ENCODE results near the gene DAPK1.
"Not testable (repeated sequence)": the region's sequence is repeated elsewhere in the genome, so short reads cannot be mapped to it uniquely, and the experiment has no call there.

The DAPK1 gene

DNA sequence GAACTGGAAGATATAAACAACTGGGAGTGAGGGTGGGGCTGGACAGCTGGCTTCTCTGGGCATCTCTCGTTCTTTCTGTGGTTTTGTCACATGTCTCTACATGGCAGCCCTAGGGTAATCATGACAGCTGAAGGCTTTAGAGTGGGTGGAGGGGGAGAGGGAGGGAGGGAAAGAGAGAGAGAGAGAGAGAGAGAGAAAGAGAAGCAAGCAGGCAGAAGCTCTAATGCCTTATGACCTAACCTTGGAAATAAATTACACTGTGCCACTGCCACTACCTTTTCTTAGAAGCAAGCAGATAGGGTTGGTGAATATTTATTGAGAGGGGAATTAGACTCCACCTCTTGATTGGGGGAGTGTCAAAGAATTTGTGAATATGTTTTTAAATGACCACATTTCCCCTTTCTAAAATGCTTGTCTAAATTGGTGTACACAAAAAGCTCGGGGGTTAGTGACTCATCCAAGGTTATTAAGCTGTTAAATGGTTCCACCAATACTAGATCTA lies 2.6 kb upstream of the DAPK1 start:
- H3K4me3 ChIP-seq: no peak overlapping the region

DNA sequence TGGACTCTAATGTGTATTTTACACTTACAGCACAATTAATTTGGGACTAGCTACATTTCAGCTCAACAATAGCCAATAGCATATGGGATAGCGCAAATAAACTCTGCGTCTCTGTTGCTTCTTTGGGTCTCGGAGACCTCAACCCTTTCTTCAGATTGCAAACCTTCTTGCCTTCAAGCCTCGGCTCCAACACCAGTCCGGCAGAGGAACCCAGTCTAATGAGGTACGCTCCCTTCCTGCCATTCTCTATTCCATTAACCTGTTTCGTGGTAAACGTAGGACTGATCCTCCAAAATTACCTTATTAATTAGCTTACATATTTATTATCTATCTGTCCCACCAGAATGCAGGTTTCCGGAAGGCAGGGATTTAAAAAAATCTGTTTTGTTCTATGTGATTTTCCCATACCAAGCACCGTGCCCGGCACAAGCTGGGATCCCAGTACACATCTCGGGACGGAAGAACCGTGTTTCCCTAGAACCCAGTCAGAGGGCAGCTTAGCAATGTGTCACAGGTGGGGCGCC lies 525 bp upstream of the DAPK1 start:
- Histone ChIP-seq H3K27ac (peak overlapping the region in 3 of 11 experiments; percentile 66 to 79 (median 77); a peak in 5 of 22 replicates), H3K9ac (peak overlapping the region in 5 of 11 experiments; percentile 50 to 93 (median 69); a peak in 8 of 22 replicates), H3K4me1 (peaks cover 31 to 78% (median 51%) of the 10 kb centered on the region in 10 experiments), H3K4me2 (peak overlapping the region; percentile 82 to 95 (median 87)), H3K4me3 (peak overlapping the region; percentile 49 to 70 (median 58)), H4K20me1 (peaks cover 0 to 10% (median 0%) of the 10 kb centered on the region in 11 experiments; a peak in 1 of 22 replicates), H3K27me3 (peaks cover 15 to 59% (median 47%) of the 10 kb centered on the region in 11 experiments; a peak in 21 of 22 replicates), H3K9me3 (replicated peaks in 1 of 11) (peaks cover 0 to 21% (median 18%) of the 10 kb centered on the region in 11 experiments; a peak in 17 of 22 replicates), H3K36me3 (no peaks in the 10 kb centered on the region)
- TF ChIP-seq Cebpa-rat (IDR thresholded peaks at IDR 0.05): no peak

More for the DNA sequence above, 2.6 kb upstream of the DAPK1 start:
- Histone ChIP-seq H3K36me3 (no peaks in the 10 kb centered on the region), H3K9me3 (replicated peaks in 1 of 11) (peaks cover 0 to 21% (median 18%) of the 10 kb centered on the region in 11 experiments; a peak in 17 of 22 replicates), H3K4me2 (peak overlapping the region; percentile 12 to 95 (median 60); a peak in 19 of 22 replicates), H3K27me3 (peaks cover 15 to 40% (median 39%) of the 10 kb centered on the region in 11 experiments; a peak in 21 of 22 replicates), H3K4me1 (peaks cover 31 to 72% (median 46%) of the 10 kb centered on the region in 10 experiments), H3K9ac (no peak overlapping the region), H3K27ac (peak overlapping the region in 3 of 11 experiments; percentile 53 to 60 (median 55); a peak in 6 of 22 replicates), H4K20me1 (peaks cover 0 to 10% (median 0%) of the 10 kb centered on the region in 11 experiments; a peak in 1 of 22 replicates)
- no peak for TF ChIP-seq Cebpa-rat (IDR thresholded peaks at IDR 0.05)

GRCh38 chr9:87498046-87498810 lies 561 bp downstream of the DAPK1 start:
- peak overlapping the region in 10 of 11 experiments; percentile 25 to 93 (median 46); a peak in 16 of 22 replicates for H3K9ac ChIP-seq
- peak overlapping the region; percentile 49 to 70 (median 58) for H3K4me3 ChIP-seq
- peak overlapping the region in 4 of 11 experiments; percentile 23 to 79 (median 72); a peak in 7 of 22 replicates for H3K27ac ChIP-seq
- H4K20me1 ChIP-seq: peaks cover 0 to 10% (median 0%) of the 10 kb centered on the region in 11 experiments; a peak in 1 of 22 replicates
- peaks cover 31 to 85% (median 55%) of the 10 kb centered on the region in 10 experiments for H3K4me1 ChIP-seq
- H3K4me2 ChIP-seq: peak overlapping the region; percentile 82 to 95 (median 87)
- no peaks in the 10 kb centered on the region for H3K36me3 ChIP-seq
- peaks cover 15 to 63% (median 47%) of the 10 kb centered on the region in 11 experiments; a peak in 21 of 22 replicates for H3K27me3 ChIP-seq
- peaks cover 0 to 21% (median 18%) of the 10 kb centered on the region in 11 experiments; a peak in 17 of 22 replicates for H3K9me3 ChIP-seq (replicated peaks in 1 of 11)
- TF ChIP-seq Cebpa-rat (IDR thresholded peaks at IDR 0.05): no peak

DNA sequence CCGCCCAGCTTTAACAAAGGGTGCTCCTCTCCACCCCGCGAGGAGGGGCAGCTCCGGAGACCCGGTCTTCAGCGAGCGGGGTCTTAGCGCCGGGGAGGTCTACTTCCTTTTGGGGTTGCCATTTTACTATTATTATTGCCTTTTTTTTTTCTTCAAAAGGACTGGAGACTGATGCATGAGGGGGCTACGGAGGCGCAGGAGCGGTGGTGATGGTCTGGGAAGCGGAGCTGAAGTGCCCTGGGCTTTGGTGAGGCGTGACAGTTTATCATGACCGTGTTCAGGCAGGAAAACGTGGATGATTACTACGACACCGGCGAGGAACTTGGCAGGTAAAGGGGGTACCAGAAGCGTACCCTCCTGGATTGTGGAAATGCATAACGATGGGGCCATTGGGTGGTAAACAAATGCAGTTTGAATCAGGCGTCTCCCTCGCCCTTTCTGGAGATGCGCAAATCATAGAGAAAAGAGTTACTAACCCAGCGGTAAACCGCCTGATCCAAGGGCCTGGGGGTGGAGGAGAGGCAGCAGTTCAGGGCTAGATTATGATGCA lies 1.2 kb downstream of the DAPK1 start:
- H3K36me3 ChIP-seq: no peaks in the 10 kb centered on the region
- H3K9ac ChIP-seq: peak overlapping the region in 4 of 11 experiments; percentile 26 to 93 (median 77); a peak in 7 of 22 replicates
- TF ChIP-seq Cebpa-rat (IDR thresholded peaks at IDR 0.05): no peak
- peak overlapping the region in 3 of 11 experiments; percentile 66 to 79 (median 77); a peak in 6 of 22 replicates for H3K27ac ChIP-seq
- peaks cover 0 to 21% (median 18%) of the 10 kb centered on the region in 11 experiments; a peak in 17 of 22 replicates for H3K9me3 ChIP-seq (replicated peaks in 1 of 11)
- H3K4me2 ChIP-seq: peak overlapping the region; percentile 82 to 95 (median 87); a peak in 21 of 22 replicates
- H3K27me3 ChIP-seq: peaks cover 15 to 63% (median 47%) of the 10 kb centered on the region in 11 experiments; a peak in 21 of 22 replicates
- peaks cover 35 to 91% (median 57%) of the 10 kb centered on the region in 10 experiments for H3K4me1 ChIP-seq
- peak overlapping the region; percentile 49 to 70 (median 58); a peak in 19 of 20 replicates for H3K4me3 ChIP-seq
- H4K20me1 ChIP-seq: peaks cover 0 to 10% (median 0%) of the 10 kb centered on the region in 11 experiments; a peak in 1 of 22 replicates

- no peak for TF ChIP-seq Cebpa-rat (IDR thresholded peaks at IDR 0.05)
- Histone ChIP-seq H3K9me3 (replicated peaks in 1 of 11) (peaks cover 0 to 21% (median 18%) of the 10 kb centered on the region in 11 experiments; a peak in 17 of 22 replicates), H3K4me3 (peak overlapping the region in 3 of 10 experiments; percentile 65 to 70 (median 67); a peak in 6 of 20 replicates), H3K27ac (no peak overlapping the region), H3K36me3 (peaks cover 0 to 4% (median 0%) of the 10 kb centered on the region in 11 experiments; a peak in 1 of 22 replicates), H3K27me3 (peaks cover 15 to 63% (median 47%) of the 10 kb centered on the region in 11 experiments; a peak in 21 of 22 replicates), H3K4me1 (peaks cover 38 to 91% (median 63%) of the 10 kb centered on the region in 10 experiments), H4K20me1 (peaks cover 0 to 10% (median 0%) of the 10 kb centered on the region in 11 experiments; a peak in 1 of 22 replicates), H3K9ac (peak overlapping the region in 3 of 11 experiments; percentile 69 to 93 (median 85); a peak in 4 of 22 replicates), H3K4me2 (peak overlapping the region in 7 of 11 experiments; percentile 27 to 95 (median 85); a peak in 15 of 22 replicates)
Observed at GRCh38 chr9:87499424-87500017, 1.9 kb downstream of the DAPK1 start.

DNA sequence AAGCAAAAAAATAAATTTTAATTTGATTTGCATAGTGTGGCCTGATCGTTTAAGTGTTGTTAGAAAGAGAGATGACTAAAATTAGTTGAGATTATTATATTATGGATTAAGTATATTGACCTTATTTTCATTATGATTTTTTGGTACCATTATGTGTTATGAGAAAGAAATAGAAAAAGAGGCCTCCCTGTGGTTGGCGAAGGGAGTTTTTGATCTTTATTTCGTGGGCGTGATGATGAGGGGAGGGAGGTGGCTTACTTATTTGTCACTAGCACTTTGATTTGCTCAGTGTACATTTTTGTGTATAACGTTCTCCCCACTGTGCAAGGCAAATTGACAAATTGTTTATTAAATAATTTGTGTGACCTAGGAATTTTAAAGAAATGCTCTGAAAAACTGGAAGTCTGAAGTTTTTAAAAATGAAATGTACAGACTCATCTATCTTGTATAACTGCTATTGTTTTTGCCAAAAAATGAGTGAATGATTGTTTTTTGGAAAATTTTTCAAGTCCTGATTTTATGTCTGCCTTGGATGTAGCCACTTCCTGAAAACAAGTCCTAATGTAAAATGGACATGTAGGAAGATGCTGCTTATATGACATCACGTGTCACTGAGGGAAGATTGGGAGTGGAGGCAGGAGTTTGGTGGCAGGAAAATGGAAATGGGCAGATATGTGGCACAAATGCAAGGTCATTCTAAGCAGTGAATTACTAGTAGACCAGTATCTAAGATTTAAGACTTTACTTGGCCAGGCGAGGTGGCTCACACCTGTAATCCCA lies 3.0 kb downstream of the DAPK1 start:
- Histone ChIP-seq H3K4me3 (peak overlapping the region in 2 of 10 experiments; percentile 67 to 70; a peak in 4 of 20 replicates), H3K9ac (peak overlapping the region in 1 of 11 experiments; percentile 28; a peak in 1 of 22 replicates), H3K27me3 (peaks cover 15 to 63% (median 47%) of the 10 kb centered on the region in 11 experiments; a peak in 21 of 22 replicates), H3K36me3 (peaks cover 0 to 5% (median 0%) of the 10 kb centered on the region in 11 experiments; a peak in 2 of 22 replicates), H3K4me2 (peak overlapping the region in 6 of 11 experiments; percentile 27 to 95 (median 86); a peak in 12 of 22 replicates), H3K4me1 (peaks cover 31 to 80% (median 53%) of the 10 kb centered on the region in 10 experiments), H4K20me1 (peaks cover 0 to 10% (median 0%) of the 10 kb centered on the region in 11 experiments; a peak in 1 of 22 replicates), H3K9me3 (replicated peaks in 1 of 11) (peaks cover 0 to 25% (median 19%) of the 10 kb centered on the region in 11 experiments; a peak in 17 of 22 replicates), H3K27ac (peak overlapping the region in 2 of 11 experiments; percentile 6 to 45; a peak in 1 of 22 replicates)
- TF ChIP-seq Cebpa-rat (IDR thresholded peaks at IDR 0.05): no peak

- H3K4me3 ChIP-seq, H3K9ac ChIP-seq: not testable (repeated sequence)
- peaks cover 0 to 30% (median 19%) of the 10 kb centered on the region in 11 experiments; a peak in 17 of 22 replicates for H3K9me3 ChIP-seq (replicated peaks in 1 of 11)
- peaks cover 0 to 10% (median 0%) of the 10 kb centered on the region in 11 experiments; a peak in 2 of 22 replicates for H3K36me3 ChIP-seq
- peak overlapping the region in 1 of 11 experiments; percentile 6; a peak in 1 of 22 replicates for H3K27ac ChIP-seq
- peaks cover 0 to 10% (median 0%) of the 10 kb centered on the region in 11 experiments; a peak in 1 of 22 replicates for H4K20me1 ChIP-seq
- peaks cover 15 to 60% (median 46%) of the 10 kb centered on the region in 11 experiments; a peak in 21 of 22 replicates for H3K27me3 ChIP-seq
- peaks cover 27 to 74% (median 50%) of the 10 kb centered on the region in 10 experiments; a peak in 19 of 20 replicates for H3K4me1 ChIP-seq
- H3K4me2 ChIP-seq: peak overlapping the region in 3 of 11 experiments; percentile 87 to 95 (median 88); a peak in 6 of 22 replicates
Observed at GRCh38 chr9:87501271-87501656, 3.6 kb downstream of the DAPK1 start.

Measured in BLaER1 treated with 17β-estradiol and CSF1 and Interleukin-3, amounts not matched to agents 10 nM and 100 nM (cell line).